Testis (tissue), 2 donors: ENCODE data around the gene APEX1.

Experiments used
- POLR2A ChIP-seq: fragments of 450-650 bp; IDR thresholded peaks from one replicate; pipeline ENCODE4 v1.6.1; 2017; ENCODE audit warnings: antibody characterized with exemption, mild to moderate bottlenecking, moderate library complexity
- TF ChIP-seq, protein P1 (sequence below), 3 experiments: fragments of 450-650 bp in 2 of 3; fragments of 200-600 bp in 1 of 3; sonication (generic) in 1 of 3; IDR thresholded peaks; one replicate each; pipeline ENCODE4 v1.5.1; 2016 to 2019; ENCODE audit warnings: antibody characterized with exemption in 3 of 3, mild to moderate bottlenecking in 2 of 3, moderate library complexity in 1 of 3

DNA sequence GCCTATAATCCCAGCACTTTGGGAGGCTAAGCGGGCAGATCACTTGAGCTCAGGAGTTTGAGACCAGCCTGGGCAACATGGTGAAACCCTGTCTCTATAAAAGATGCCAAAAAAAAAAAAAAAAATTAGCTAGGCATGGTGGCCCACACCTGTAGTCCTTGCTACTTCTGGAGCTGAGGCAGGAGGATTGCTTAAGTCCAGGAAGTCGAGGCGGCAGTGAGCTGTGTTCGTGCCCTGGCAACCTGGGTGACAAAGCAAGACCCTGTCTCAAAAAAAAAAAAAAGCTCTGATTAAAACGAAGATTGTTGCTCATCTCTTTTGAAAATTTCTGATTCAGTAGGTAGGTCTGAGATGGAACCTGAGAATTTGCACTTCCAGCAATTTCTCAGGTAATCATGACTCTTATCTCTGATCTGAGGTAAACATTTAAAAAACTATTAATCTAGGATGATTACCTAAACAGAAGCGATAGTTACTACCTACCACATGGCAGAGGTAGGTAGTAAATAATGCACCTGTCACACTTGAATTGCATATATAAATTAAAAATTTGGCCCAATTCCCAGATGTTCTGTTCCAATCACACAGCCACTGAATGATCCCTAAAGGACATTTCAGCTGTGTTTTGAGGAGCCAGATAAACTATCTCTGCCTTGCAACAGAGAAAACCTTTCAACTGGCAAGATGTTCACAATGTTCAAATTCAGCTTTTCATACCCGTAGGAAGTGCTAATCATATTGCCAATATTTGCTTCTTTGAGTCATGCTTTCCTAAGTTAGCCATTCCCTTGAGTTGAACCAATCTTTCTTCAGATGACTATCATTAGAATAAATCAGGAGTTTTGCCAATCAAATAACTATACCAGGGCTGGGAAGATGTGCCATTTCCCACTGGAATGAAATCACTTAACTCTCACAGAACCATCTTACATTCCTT lies 37.5 kb upstream of the APEX1 start:
- TF ChIP-seq, protein P1, sequence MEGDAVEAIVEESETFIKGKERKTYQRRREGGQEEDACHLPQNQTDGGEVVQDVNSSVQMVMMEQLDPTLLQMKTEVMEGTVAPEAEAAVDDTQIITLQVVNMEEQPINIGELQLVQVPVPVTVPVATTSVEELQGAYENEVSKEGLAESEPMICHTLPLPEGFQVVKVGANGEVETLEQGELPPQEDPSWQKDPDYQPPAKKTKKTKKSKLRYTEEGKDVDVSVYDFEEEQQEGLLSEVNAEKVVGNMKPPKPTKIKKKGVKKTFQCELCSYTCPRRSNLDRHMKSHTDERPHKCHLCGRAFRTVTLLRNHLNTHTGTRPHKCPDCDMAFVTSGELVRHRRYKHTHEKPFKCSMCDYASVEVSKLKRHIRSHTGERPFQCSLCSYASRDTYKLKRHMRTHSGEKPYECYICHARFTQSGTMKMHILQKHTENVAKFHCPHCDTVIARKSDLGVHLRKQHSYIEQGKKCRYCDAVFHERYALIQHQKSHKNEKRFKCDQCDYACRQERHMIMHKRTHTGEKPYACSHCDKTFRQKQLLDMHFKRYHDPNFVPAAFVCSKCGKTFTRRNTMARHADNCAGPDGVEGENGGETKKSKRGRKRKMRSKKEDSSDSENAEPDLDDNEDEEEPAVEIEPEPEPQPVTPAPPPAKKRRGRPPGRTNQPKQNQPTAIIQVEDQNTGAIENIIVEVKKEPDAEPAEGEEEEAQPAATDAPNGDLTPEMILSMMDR (IDR thresholded peaks at IDR 0.05), result no peak
- TF ChIP-seq POLR2A, result no peak
